H1 (cell line): ENCODE measurements around the gene ADCY3. TPM values are rescaled to one million over a fixed set of nuclear protein-coding genes. Genes with fewer than 3 reads are reported as not detected.

Experiments used
- CTCF ChIA-PET: fragments of 300-600 bp; sonication (Branson Sonifier 250); formaldehyde crosslinking; loops from one replicate; lab custom pipeline; 2021; ENCODE audit not compliant: partially characterized antibody; lab: Charles Lee
- POLR2A ChIA-PET: fragments of 300-600 bp; sonication (Branson Sonifier 250); formaldehyde crosslinking; loops from one replicate; lab custom pipeline; 2021; ENCODE audit warnings: inconsistent platforms; ENCODE audit not compliant: partially characterized antibody; lab: Charles Lee
- DNase-seq, 2 experiments: peaks; one replicate each; pipeline versions ENCODE4 v3.0.0 to v3.0.0-alpha.2; 2010 to 2022; ENCODE audit warnings: low spot score in 2 of 2, low read depth in 1 of 2, mixed read lengths in 1 of 2
- FAIRE-seq: peaks from 2 replicates; lab custom pipeline; 2011; peaks lifted over from hg19 to GRCh38; lab: Jason Lieb, UNC
- H2AFZ ChIP-seq: 2 replicates; pipeline ENCODE4 v1.8.1; 2012; ENCODE audit warnings: low read length, inconsistent platforms
- H2AK5ac ChIP-seq: 2 replicates; pipeline ENCODE4 v1.6.1; 2013; ENCODE audit warnings: low read depth, low read length
- H2BK120ac ChIP-seq: replicated peaks from 2 replicates; pipeline ENCODE3; 2013; ENCODE audit warnings: low read depth, low read length, inconsistent platforms
- H2BK12ac ChIP-seq: 2 replicates; pipeline ENCODE4 v1.6.1; 2013; ENCODE audit warnings: low read depth, low read length
- H2BK15ac ChIP-seq: 2 replicates; pipeline ENCODE4 v1.6.1; 2013; ENCODE audit warnings: low read length
- H2BK20ac ChIP-seq: 2 replicates; pipeline ENCODE4 v1.6.1; 2013; ENCODE audit warnings: low read length
- H2BK5ac ChIP-seq: 2 replicates; pipeline ENCODE4 v1.6.1; 2013; ENCODE audit warnings: low read depth, low read length
- H3K14ac ChIP-seq: 2 replicates; pipeline ENCODE4 v1.6.1; 2013; ENCODE audit warnings: inconsistent platforms; ENCODE audit not compliant: insufficient read length
- H3K18ac ChIP-seq: 2 replicates; pipeline ENCODE4 v1.6.1; 2013; ENCODE audit warnings: low read length; ENCODE audit errors: extremely low read depth
- H3K23ac ChIP-seq: 2 replicates; pipeline ENCODE4 v1.6.1; 2013; ENCODE audit warnings: inconsistent platforms; ENCODE audit not compliant: insufficient read length
- H3K23me2 ChIP-seq: 2 replicates; pipeline ENCODE4 v1.6.1; 2013; ENCODE audit warnings: low read depth, low read length
- H3K27ac ChIP-seq: 2 replicates; pipeline ENCODE4 v1.6.1; 2011; ENCODE audit warnings: low read depth, low read length, inconsistent platforms
- H3K27me3 ChIP-seq, 4 experiments: replicated peaks in 1 of 4; 1 replicate in 1 of 4; 2 replicates in 3 of 4; pipeline versions ENCODE4 v1.6.1 to v1.8.1; 2011 to 2013; ENCODE audit warnings: low read length in 3 of 4, mild to moderate bottlenecking in 3 of 4, inconsistent platforms in 2 of 4, mixed read lengths in 2 of 4, moderate library complexity in 1 of 4; ENCODE audit not compliant: control insufficient read depth in 3 of 4, insufficient read depth in 3 of 4; ENCODE audit errors: extremely low read depth in 1 of 4
- H3K36me3 ChIP-seq, 4 experiments: 2 replicates each; pipeline versions ENCODE4 v1.6.1 to v1.8.1; 2011 to 2013; ENCODE audit warnings: mild to moderate bottlenecking in 4 of 4, low read length in 3 of 4, moderate library complexity in 2 of 4, control low read depth in 1 of 4, inconsistent platforms in 1 of 4; ENCODE audit not compliant: insufficient read depth in 4 of 4, control insufficient read depth in 2 of 4
- H3K4ac ChIP-seq: replicated peaks from 2 replicates; pipeline ENCODE3; 2013; ENCODE audit warnings: low read length, low read depth, mixed read lengths, inconsistent platforms; ENCODE audit not compliant: insufficient read length
- H3K4me1 ChIP-seq, 4 experiments: replicated peaks in 1 of 4; 1 replicate in 1 of 4; 2 replicates in 3 of 4; pipeline versions ENCODE4 v1.6.1 to v1.8.1; 2011 to 2013; ENCODE audit warnings: low read length in 3 of 4, inconsistent platforms in 2 of 4, mixed read lengths in 1 of 4; ENCODE audit not compliant: insufficient read depth in 4 of 4, control insufficient read depth in 3 of 4
- H3K4me2 ChIP-seq, 2 experiments: 2 replicates each; pipeline versions ENCODE4 v1.6.1 to v1.8.1; 2011 to 2013; ENCODE audit warnings: low read depth in 2 of 2, low read length in 2 of 2, control low read depth in 1 of 2, inconsistent platforms in 1 of 2, mild to moderate bottlenecking in 1 of 2; ENCODE audit not compliant: insufficient read depth in 1 of 2
- H3K4me3 ChIP-seq, 4 experiments: fragments of 200-600, 300-600 bp in 1 of 4; sonication (generic), shearing (Covaris generic), sonication (Bioruptor Twin) in 1 of 4; 2 replicates each; pipeline versions ENCODE4 v1.5.1 to v1.8.1; 2011 to 2016; ENCODE audit warnings: low read length in 4 of 4, low read depth in 3 of 4, control low read depth in 2 of 4, inconsistent platforms in 2 of 4, mild to moderate bottlenecking in 2 of 4, mixed read lengths in 1 of 4, moderate library complexity in 1 of 4; ENCODE audit not compliant: insufficient read depth in 2 of 4; ENCODE audit errors: extremely low read depth in 1 of 4
- H3K56ac ChIP-seq: replicated peaks from 2 replicates; pipeline ENCODE3; 2013; ENCODE audit warnings: low read depth, mild to moderate bottlenecking, mixed read lengths, low read length, inconsistent platforms; ENCODE audit not compliant: insufficient read length
- H3K79me1 ChIP-seq: 2 replicates; pipeline ENCODE4 v1.6.1; 2013; ENCODE audit warnings: low read depth, low read length, control low read depth
- H3K79me2 ChIP-seq, 2 experiments: 2 replicates each; pipeline versions ENCODE4 v1.6.1 to v1.8.1; 2012 to 2013; ENCODE audit warnings: low read length in 2 of 2, mild to moderate bottlenecking in 2 of 2, inconsistent platforms in 1 of 2; ENCODE audit not compliant: insufficient read depth in 2 of 2, control insufficient read depth in 1 of 2
- H3K9ac ChIP-seq, 4 experiments: replicated peaks in 1 of 4; 1 replicate in 1 of 4; 2 replicates in 3 of 4; pipeline versions ENCODE4 v1.6.1 to v1.8.1; 2011 to 2013; ENCODE audit warnings: low read depth in 3 of 4, low read length in 3 of 4, control low read depth in 2 of 4, mild to moderate bottlenecking in 2 of 4, moderate library complexity in 2 of 4, inconsistent platforms in 1 of 4; ENCODE audit errors: extremely low read depth in 1 of 4
- H3K9me3 ChIP-seq, 2 experiments: 2 replicates each; pipeline versions ENCODE4 v1.6.1 to v1.8.1; 2012 to 2013; ENCODE audit warnings: mild to moderate bottlenecking in 2 of 2, moderate library complexity in 2 of 2, control low read depth in 1 of 2, inconsistent platforms in 1 of 2, low read depth in 1 of 2, low read length in 1 of 2, mixed read lengths in 1 of 2; ENCODE audit not compliant: insufficient read depth in 2 of 2
- H4K20me1 ChIP-seq, 2 experiments: replicated peaks in 1 of 2; 2 replicates each; pipeline versions ENCODE3 to v1.8.1; 2011 to 2013; ENCODE audit warnings: inconsistent platforms in 2 of 2, low read length in 2 of 2, mild to moderate bottlenecking in 1 of 2; ENCODE audit not compliant: insufficient read depth in 2 of 2, control insufficient read depth in 1 of 2
- H4K5ac ChIP-seq: 2 replicates; pipeline ENCODE4 v1.6.1; 2013; ENCODE audit warnings: low read length, low read depth, mixed read lengths, inconsistent platforms; ENCODE audit not compliant: insufficient read length
- H4K8ac ChIP-seq: 2 replicates; pipeline ENCODE4 v1.8.0; 2013; ENCODE audit warnings: mild to moderate bottlenecking, moderate library complexity, low read length, inconsistent platforms; ENCODE audit not compliant: insufficient read depth; ENCODE audit errors: extremely low read depth
- H4K91ac ChIP-seq: replicated peaks from 2 replicates; pipeline ENCODE3; 2013; ENCODE audit warnings: low read length, mixed read lengths, inconsistent platforms; ENCODE audit not compliant: insufficient read length
- BRCA1 ChIP-seq: IDR thresholded peaks from 2 replicates; pipeline ENCODE4 v1.6.1; 2012; ENCODE audit warnings: low read depth, low read length, improper control_type of control experiment
- CTCF ChIP-seq, 3 experiments: IDR thresholded peaks; 1 replicate in 2 of 3; 2 replicates in 1 of 3; pipeline versions ENCODE4 v1.5.1 to v1.6.1; 2011; ENCODE audit warnings: low read length in 3 of 3, mild to moderate bottlenecking in 3 of 3, inconsistent platforms in 2 of 3, low read depth in 1 of 3, moderate library complexity in 1 of 3; ENCODE audit not compliant: insufficient read depth in 1 of 3; ENCODE audit errors: control extremely low read depth in 1 of 3
- MAX ChIP-seq: IDR thresholded peaks from 2 replicates; pipeline ENCODE4 v1.6.1; 2012; ENCODE audit warnings: inconsistent platforms
- POLR2A ChIP-seq, 2 experiments: IDR thresholded peaks; 1 replicate in 1 of 2; 2 replicates in 1 of 2; pipeline ENCODE4 v1.6.1; 2011; ENCODE audit warnings: low read depth in 2 of 2, low read length in 2 of 2, mild to moderate bottlenecking in 2 of 2; ENCODE audit errors: control extremely low read depth in 1 of 2
- SIRT6 ChIP-seq: IDR thresholded peaks from one replicate; pipeline ENCODE4 v1.7.1; 2012; ENCODE audit warnings: low read length, inconsistent platforms
- TBP ChIP-seq: IDR thresholded peaks from 2 replicates; pipeline ENCODE4 v1.6.1; 2011; ENCODE audit warnings: low read depth, low read length, improper control_type of control experiment
- WGBS, 2 experiments: shearing (Covaris generic) in 1 of 2; methylation state at CpG; one replicate each; pipeline versions ENCODE4 v1.1.6 to v1.1.7; 2013 to 2015; ENCODE audit warnings: low lambda C conversion rate in 2 of 2, mixed read lengths in 2 of 2, inconsistent platforms in 1 of 2, low coverage in 1 of 2, missing lambda C conversion rate in 1 of 2; ENCODE audit not compliant: insufficient replicate concordance in 2 of 2, insufficient coverage in 1 of 2, insufficient read length in 1 of 2; ENCODE audit errors: extremely low coverage in 1 of 2, missing lambda C conversion rate in 1 of 2; 5-methylcytosine and 5-hydroxymethylcytosine counted together
- polyA plus RNA-seq, 7 experiments: library from polyadenylated mRNA; depleted of rRNA in 3 of 7; stranded (reverse) in 5 of 7; unstranded in 2 of 7; fragments of >200 nt in 5 of 7; fragments of 200-250 nt in 2 of 7; gene quantifications; 1 replicate in 5 of 7; 2 replicates in 1 of 7; 4 replicates in 1 of 7; pipeline versions ENCODE4 v1.2.1 to v1.2.3, GENCODE V29; 2011 to 2013; ENCODE audit warnings: missing spikeins in 2 of 7, mixed read lengths in 2 of 7
- total RNA-seq: library from RNA; stranded (reverse); fragmentation: NEBNext Ultra II Directional; extraction: Animal tissue kit (Norgen Biotek cat#: 25700); gene quantifications from 2 replicates; pipeline ENCODE4 v1.2.1, GENCODE V29; 2021

Gene ADCY3
- total and polyA plus RNA-seq, 2 of the 8 experiments (the other 6 are each of a cell fraction or from before 2014, with no cell fraction given) = 45.1 to 52.9 TPM

GRCh38 chr2:24948506-24948905 is 28.5 kb upstream of the ADCY3 start:
- FAIRE-seq (no peak), DNase-seq (no peak)
- no peak overlapping the region for H4K5ac ChIP-seq
- H3K79me2 ChIP-seq = no peaks in the 10 kb centered on the region
- H3K14ac ChIP-seq = no peak overlapping the region
- no peak overlapping the region for H2BK20ac ChIP-seq
- H3K9ac ChIP-seq = no peak overlapping the region; a peak in 1 of 7 replicates
- H3K23me2 ChIP-seq = no peaks in the 10 kb centered on the region
- H3K36me3 ChIP-seq = peaks cover 0 to 21% (median 9%) of the 10 kb centered on the region in 4 experiments; a peak in 6 of 8 replicates
- H2AK5ac ChIP-seq = no peak overlapping the region
- no peak overlapping the region for H2BK120ac ChIP-seq
- H3K56ac ChIP-seq = no peak overlapping the region
- H3K4me3 ChIP-seq = no peak overlapping the region
- H3K9me3 ChIP-seq = no peaks in the 10 kb centered on the region
- H3K18ac ChIP-seq = no peak overlapping the region
- no peak overlapping the region for H3K27ac ChIP-seq
- no peak overlapping the region for H2BK15ac ChIP-seq
- H2AFZ ChIP-seq = no peak overlapping the region
- ChIA-PET POLR2A (interaction anchor here (0.7 to 1.2 kb wide), 5 partner anchors 9 to 27 kb away, joined by 3 read pairs; no protein-coding TSS in a partner anchor), CTCF (interaction anchor here (1.4 kb wide), 1 partner anchor 9 kb away, joined by 4 read pairs; no protein-coding TSS in a partner anchor)
- no peaks in the 10 kb centered on the region for H3K79me1 ChIP-seq
- no peak overlapping the region for H2BK5ac ChIP-seq
- H3K27me3 ChIP-seq = no peaks in the 10 kb centered on the region
- H3K4me2 ChIP-seq = no peak overlapping the region
- no peaks in the 10 kb centered on the region for H3K4me1 ChIP-seq
- H3K4ac ChIP-seq = no peak overlapping the region
- no peak overlapping the region for H3K23ac ChIP-seq
- WGBS, 2 experiments = 91% methylated on average over 6 of the region's 6 CpGs; no CpG with 5 or more reads in 1 of the 2 experiments
- no peaks in the 10 kb centered on the region for H4K20me1 ChIP-seq
- H4K91ac ChIP-seq = no peak overlapping the region
- no peak overlapping the region for H2BK12ac ChIP-seq
- no peak overlapping the region for H4K8ac ChIP-seq
- TF ChIP-seq MAX (no peak), BRCA1 (no peak), CTCF (IDR thresholded peaks at IDR 0.05; ENCODE audit: control extremely low read depth in 1 of 3, insufficient read depth in 1 of 3, low read depth in 1 of 3, low read length in 3 of 3) (no peak), POLR2A (IDR thresholded peaks at IDR 0.05; ENCODE audit: control extremely low read depth in 1 of 2, low read depth in 2 of 2, low read length in 2 of 2) (no peak), TBP (no peak), SIRT6 (no peak)
